Measurements from ENCODE around the gene GRAMD2A.

Gene GRAMD2A

DNA sequence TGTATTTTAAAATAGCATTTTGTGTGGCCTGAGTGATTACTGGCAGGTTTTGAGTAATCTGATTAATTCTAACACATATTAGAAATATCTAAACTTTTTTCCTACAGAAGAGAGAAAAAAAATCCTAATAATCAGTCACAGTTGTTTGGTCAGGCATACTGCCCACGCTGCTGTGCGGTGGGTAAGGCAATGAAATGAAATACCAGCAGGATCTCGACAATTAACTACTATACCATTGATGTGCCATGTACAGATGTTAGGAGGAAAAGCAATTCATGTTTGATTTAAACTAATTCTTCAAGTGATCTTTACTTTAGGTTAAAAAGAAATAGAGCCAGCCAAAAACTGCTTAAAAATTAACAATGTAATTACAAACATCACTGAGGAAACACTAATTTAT is 5.2 kb downstream of the GRAMD2A start:
- Histone ChIP-seq H3K27ac (no peak overlapping the region), H3K27me3 (peaks cover 20% of the 10 kb centered on the region), H3K4me3 (no peak overlapping the region), H3K9me3 (no peaks in the 10 kb centered on the region), H3K4me2 (no peak overlapping the region), H3K9ac (no peak overlapping the region), H3K36me3 (no peaks in the 10 kb centered on the region), H4K20me1 (peaks cover 11% of the 10 kb centered on the region; the same call in 1 of the 2 replicates), H3K4me1 (peaks cover 18% of the 10 kb centered on the region)
- TF ChIP-seq Cebpa-rat (IDR thresholded peaks at IDR 0.05), result no peak

GRCh38 chr15:72189250-72189902 is 8.2 kb downstream of the GRAMD2A start:
- H4K20me1 ChIP-seq, result no peaks in the 10 kb centered on the region
- no peaks in the 10 kb centered on the region for H3K36me3 ChIP-seq
- H3K4me2 ChIP-seq, result no peak overlapping the region
- peaks cover 6% of the 10 kb centered on the region for H3K4me1 ChIP-seq
- H3K27ac ChIP-seq, result no peak overlapping the region
- no peaks in the 10 kb centered on the region for H3K27me3 ChIP-seq
- no peak for TF ChIP-seq Cebpa-rat (IDR thresholded peaks at IDR 0.05)
- no peaks in the 10 kb centered on the region for H3K9me3 ChIP-seq
- H3K4me3 ChIP-seq, result no peak overlapping the region
- no peak overlapping the region for H3K9ac ChIP-seq

DNA sequence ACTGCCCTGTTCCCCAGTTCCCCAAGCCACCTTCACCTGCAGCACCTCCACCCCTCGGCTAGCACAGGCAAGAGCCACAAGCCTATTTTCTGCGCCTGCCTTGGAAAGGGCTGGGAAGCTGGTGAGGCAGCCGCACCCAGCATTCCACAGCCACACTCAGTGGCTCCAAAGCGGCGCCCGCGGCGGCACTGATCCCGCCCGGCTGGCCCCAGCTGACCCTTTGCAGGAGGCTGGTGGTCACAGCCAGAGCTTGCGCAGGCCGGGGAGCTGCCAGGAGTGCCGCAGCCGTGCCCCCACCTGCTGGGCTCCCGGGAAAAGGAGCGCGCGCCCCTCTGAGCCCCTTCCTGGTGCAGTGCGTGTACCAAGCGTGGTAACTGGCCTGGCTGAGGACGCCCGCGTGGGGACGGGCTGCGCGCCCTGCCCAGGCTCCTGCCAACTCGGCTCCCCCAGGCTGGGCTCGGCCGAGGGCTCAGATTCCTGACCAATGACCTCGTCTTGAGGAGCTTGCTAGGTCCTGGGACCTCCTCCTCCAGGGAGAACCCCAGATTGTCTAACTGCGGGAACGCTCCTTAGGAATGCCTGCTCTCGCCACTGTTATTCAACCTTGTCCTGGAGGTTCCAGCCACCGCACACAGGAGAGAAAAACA is 13.3 kb downstream of the GRAMD2A start:
- Histone ChIP-seq H3K4me3 (no peak overlapping the region), H3K4me2 (no peak overlapping the region)

GRCh38 chr15:72183781-72184164 is 13.8 kb downstream of the GRAMD2A start:
- no peak overlapping the region for H3K4me3 ChIP-seq
- H3K9me3 ChIP-seq, result no peaks in the 10 kb centered on the region
- no peak overlapping the region for H3K27ac ChIP-seq
- H3K9ac ChIP-seq, result no peak overlapping the region
- H4K20me1 ChIP-seq, result no peaks in the 10 kb centered on the region
- no peaks in the 10 kb centered on the region for H3K36me3 ChIP-seq
- no peak overlapping the region for H3K4me2 ChIP-seq
- H3K27me3 ChIP-seq, result 0 out of 2 replicates have a peak, but pooled peaks cover 3% of the 10 kb centered on the region
- H3K4me1 ChIP-seq, result peaks cover 5% of the 10 kb centered on the region; the same call in 1 of the 2 replicates
- no peak for TF ChIP-seq Cebpa-rat (IDR thresholded peaks at IDR 0.05)

More for the DNA sequence above, 13.3 kb downstream of the GRAMD2A start:
- H3K9ac ChIP-seq, result no peak overlapping the region
- 0 out of 2 replicates have a peak, but pooled peaks cover 3% of the 10 kb centered on the region for H3K27me3 ChIP-seq
- no peaks in the 10 kb centered on the region for H4K20me1 ChIP-seq
- H3K27ac ChIP-seq, result no peak overlapping the region
- H3K9me3 ChIP-seq, result no peaks in the 10 kb centered on the region
- H3K36me3 ChIP-seq, result no peaks in the 10 kb centered on the region
- TF ChIP-seq Cebpa-rat (IDR thresholded peaks at IDR 0.05), result no peak
- H3K4me1 ChIP-seq, result peaks cover 5% of the 10 kb centered on the region; the same call in 1 of the 2 replicates

GRCh38 chr15:72182673-72183072 is 14.9 kb downstream of the GRAMD2A start:
- H3K4me1 ChIP-seq, result peaks cover 10% of the 10 kb centered on the region; the same call in 1 of the 2 replicates
- no peaks in the 10 kb centered on the region for H3K9me3 ChIP-seq
- H3K36me3 ChIP-seq, result no peaks in the 10 kb centered on the region
- H3K27ac ChIP-seq, result no peak overlapping the region
- no peak overlapping the region for H3K4me2 ChIP-seq
- H3K4me3 ChIP-seq, result no peak overlapping the region
- no peaks in the 10 kb centered on the region for H4K20me1 ChIP-seq
- TF ChIP-seq Cebpa-rat (IDR thresholded peaks at IDR 0.05), result peak; percentile 44; the same call in 1 of the 2 replicates
- H3K27me3 ChIP-seq, result 0 out of 2 replicates have a peak, but pooled peaks cover 3% of the 10 kb centered on the region
- no peak overlapping the region for H3K9ac ChIP-seq

- Histone ChIP-seq H3K36me3 (no peaks in the 10 kb centered on the region), H3K27ac (no peak overlapping the region), H3K4me1 (peaks cover 10% of the 10 kb centered on the region; the same call in 1 of the 2 replicates), H3K4me2 (no peak overlapping the region), H3K27me3 (0 out of 2 replicates have a peak, but pooled peaks cover 3% of the 10 kb centered on the region), H3K4me3 (no peak overlapping the region), H3K9ac (no peak overlapping the region), H4K20me1 (no peaks in the 10 kb centered on the region), H3K9me3 (no peaks in the 10 kb centered on the region)
- TF ChIP-seq Cebpa-rat (IDR thresholded peaks at IDR 0.05), result no peak
These were observed 15.3 kb downstream of the GRAMD2A start for GRCh38 chr15:72182244-72182643.

- H3K4me3 ChIP-seq, result no peak overlapping the region
- peaks cover 10% of the 10 kb centered on the region; the same call in 1 of the 2 replicates for H3K4me1 ChIP-seq
- H3K27ac ChIP-seq, result no peak overlapping the region
- no peak overlapping the region for H3K4me2 ChIP-seq
- H4K20me1 ChIP-seq, result no peaks in the 10 kb centered on the region
- no peak for TF ChIP-seq Cebpa-rat (IDR thresholded peaks at IDR 0.05)
- H3K9ac ChIP-seq, result no peak overlapping the region
- no peaks in the 10 kb centered on the region for H3K36me3 ChIP-seq
- H3K27me3 ChIP-seq, result 0 out of 2 replicates have a peak, but pooled peaks cover 3% of the 10 kb centered on the region
- no peaks in the 10 kb centered on the region for H3K9me3 ChIP-seq
These were observed 16.7 kb downstream of the GRAMD2A start for GRCh38 chr15:72180761-72181324.

- no peaks in the 10 kb centered on the region for H3K9me3 ChIP-seq
- 0 out of 2 replicates have a peak, but pooled peaks cover 3% of the 10 kb centered on the region for H3K27me3 ChIP-seq
- H3K36me3 ChIP-seq, result no peaks in the 10 kb centered on the region
- no peak overlapping the region for H3K9ac ChIP-seq
- no peak overlapping the region for H3K27ac ChIP-seq
- no peak overlapping the region for H3K4me3 ChIP-seq
- H3K4me1 ChIP-seq, result peaks cover 10% of the 10 kb centered on the region; the same call in 1 of the 2 replicates
- H4K20me1 ChIP-seq, result no peaks in the 10 kb centered on the region
- TF ChIP-seq Cebpa-rat (IDR thresholded peaks at IDR 0.05), result no peak
- H3K4me2 ChIP-seq, result no peak overlapping the region
These were observed 17.5 kb downstream of the GRAMD2A start for GRCh38 chr15:72179950-72180581.

DNA sequence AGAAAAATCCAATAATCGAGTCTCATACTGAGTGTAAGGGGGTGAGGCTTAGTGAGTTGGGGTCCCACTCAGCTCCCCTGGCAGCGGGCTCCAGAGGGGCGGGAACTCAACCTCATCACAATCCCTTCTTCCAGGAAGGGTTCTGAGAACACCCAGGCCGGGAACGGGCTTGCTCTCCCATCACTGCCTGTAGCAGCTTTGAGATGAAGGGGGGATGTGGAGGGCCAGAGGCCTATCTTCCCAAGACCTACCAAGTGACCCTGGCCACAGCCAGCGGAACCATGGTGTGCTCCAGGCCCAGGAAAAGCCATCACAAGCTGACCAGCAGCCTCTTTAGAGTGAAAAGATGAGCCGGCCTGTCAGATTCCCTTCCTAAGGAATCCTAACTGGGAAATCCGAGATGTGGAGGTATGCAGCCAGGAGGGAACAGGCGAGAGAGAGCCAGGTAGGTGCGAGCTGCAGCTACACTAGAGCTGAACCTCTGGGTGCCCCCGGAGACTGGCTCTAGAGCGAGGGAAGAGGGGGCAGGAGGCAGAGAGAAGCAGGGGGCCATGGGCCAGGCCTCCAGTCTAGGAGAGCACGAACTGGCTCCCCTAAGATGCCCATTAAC is 18.5 kb downstream of the GRAMD2A start:
- H3K4me2 ChIP-seq, result no peak overlapping the region
- H4K20me1 ChIP-seq, result no peaks in the 10 kb centered on the region
- H3K27ac ChIP-seq, result no peak overlapping the region
- H3K9me3 ChIP-seq, result no peaks in the 10 kb centered on the region
- TF ChIP-seq Cebpa-rat (IDR thresholded peaks at IDR 0.05), result no peak
- no peak overlapping the region for H3K9ac ChIP-seq
- H3K4me1 ChIP-seq, result peaks cover 10% of the 10 kb centered on the region; the same call in 1 of the 2 replicates
- no peak overlapping the region for H3K4me3 ChIP-seq
- no peaks in the 10 kb centered on the region for H3K36me3 ChIP-seq
- 0 out of 2 replicates have a peak, but pooled peaks cover under 1% of the 10 kb centered on the region for H3K27me3 ChIP-seq

Data from BLaER1 (cell line).